ENCODE measurements around the gene RAD51B. TPM values are rescaled to one million over a fixed set of nuclear protein-coding genes. Genes with fewer than 3 reads are reported as not detected.

RAD51B gene
- total RNA-seq, 1 experiment from 2014 or later, result 23.3 TPM

GRCh38 chr14:67800743-67801142, 18.8 kb upstream of the RAD51B start:
- intact Hi-C loops (cut with micrococcal nuclease; ENCODE audit: unreplicated experiment), result no loop called here
- ChIA-PET CTCF (no interaction called here), POLR2A (ENCODE audit: low non-redundant PET) (no interaction called here)
- TF ChIP-seq EZH2 (IDR thresholded peaks at IDR 0.05; ENCODE audit: borderline replicate concordance, low read depth, low read length, poor library complexity, severe bottlenecking), result no peak
- TF ChIP-seq CTCF (conservative IDR thresholded peaks at IDR 0.05; ENCODE audit: low read depth, low read length), result no peak
- Histone ChIP-seq H3K27me3 (replicated peaks; ENCODE audit: insufficient read depth, low read depth, low read length, poor library complexity) (no peaks in the 10 kb centered on the region), H3K4me1 (ENCODE audit: insufficient read depth, low read length, poor library complexity, severe bottlenecking) (no peaks in the 10 kb centered on the region), H3K36me3 (ENCODE audit: insufficient read depth, low read length, poor library complexity, severe bottlenecking) (peaks cover 21% of the 10 kb centered on the region), H3K4me3 (ENCODE audit: low read depth, low read length, poor library complexity, severe bottlenecking) (no peak overlapping the region), H3K27ac (ENCODE audit: low read depth, low read length, poor library complexity, severe bottlenecking) (no peak overlapping the region), H3K9me3 (ENCODE audit: low read depth, low read length, poor library complexity, severe bottlenecking) (no peaks in the 10 kb centered on the region)
- no TSS peak for BruUV-seq (replicated peaks)
- no peak for DNase-seq (ENCODE audit: low spot score)

GRCh38 chr14:67806246-67806645, 13.3 kb upstream of the RAD51B start:
- Histone ChIP-seq H3K4me1 (ENCODE audit: insufficient read depth, low read length, poor library complexity, severe bottlenecking) (no peaks in the 10 kb centered on the region), H3K4me3 (ENCODE audit: low read depth, low read length, poor library complexity, severe bottlenecking) (no peak overlapping the region), H3K9me3 (ENCODE audit: low read depth, low read length, poor library complexity, severe bottlenecking) (no peaks in the 10 kb centered on the region), H3K27me3 (replicated peaks; ENCODE audit: insufficient read depth, low read depth, low read length, poor library complexity) (no peaks in the 10 kb centered on the region), H3K27ac (ENCODE audit: low read depth, low read length, poor library complexity, severe bottlenecking) (no peak overlapping the region), H3K36me3 (ENCODE audit: insufficient read depth, low read length, poor library complexity, severe bottlenecking) (peaks cover 15% of the 10 kb centered on the region)
- intact Hi-C loops (cut with micrococcal nuclease; ENCODE audit: unreplicated experiment), result no loop called here
- TF ChIP-seq EZH2 (IDR thresholded peaks at IDR 0.05; ENCODE audit: borderline replicate concordance, low read depth, low read length, poor library complexity, severe bottlenecking) (no peak), CTCF (conservative IDR thresholded peaks at IDR 0.05; ENCODE audit: low read depth, low read length) (no peak)
- CTCF ChIA-PET, result no interaction called here
- DNase-seq (ENCODE audit: low spot score), result peak; percentile 59
- no TSS peak for BruUV-seq (replicated peaks)
- POLR2A ChIA-PET (ENCODE audit: low non-redundant PET), result no interaction called here

- POLR2A ChIA-PET (ENCODE audit: low non-redundant PET), result no interaction called here
- no peaks in the 10 kb centered on the region for H3K9me3 ChIP-seq (ENCODE audit: low read depth, low read length, poor library complexity, severe bottlenecking)
- peaks cover 10% of the 10 kb centered on the region for H3K4me1 ChIP-seq (ENCODE audit: insufficient read depth, low read length, poor library complexity, severe bottlenecking)
- H3K27me3 ChIP-seq (replicated peaks; ENCODE audit: insufficient read depth, low read depth, low read length, poor library complexity), result no peaks in the 10 kb centered on the region
- no peak overlapping the region for H3K4me3 ChIP-seq (ENCODE audit: low read depth, low read length, poor library complexity, severe bottlenecking)
- intact Hi-C loops (cut with micrococcal nuclease; ENCODE audit: unreplicated experiment), result no loop called here
- peaks cover 16% of the 10 kb centered on the region for H3K36me3 ChIP-seq (ENCODE audit: insufficient read depth, low read length, poor library complexity, severe bottlenecking)
- DNase-seq (ENCODE audit: low spot score), result no peak
- TSS peak; percentile 45 for BruUV-seq (replicated peaks)
- no peak overlapping the region for H3K27ac ChIP-seq (ENCODE audit: low read depth, low read length, poor library complexity, severe bottlenecking)
- TF ChIP-seq CTCF (conservative IDR thresholded peaks at IDR 0.05; ENCODE audit: low read depth, low read length), result no peak
- CTCF ChIA-PET, result no interaction called here
Observed at GRCh38 chr14:67814821-67815220, 4.8 kb upstream of the RAD51B start.

Data from A673 (cell line).